Measurements from ENCODE around the gene SMARCAL1.
A peak's percentile ranks its signal among the peaks of the same experiment; 100 is the strongest.

DNA sequence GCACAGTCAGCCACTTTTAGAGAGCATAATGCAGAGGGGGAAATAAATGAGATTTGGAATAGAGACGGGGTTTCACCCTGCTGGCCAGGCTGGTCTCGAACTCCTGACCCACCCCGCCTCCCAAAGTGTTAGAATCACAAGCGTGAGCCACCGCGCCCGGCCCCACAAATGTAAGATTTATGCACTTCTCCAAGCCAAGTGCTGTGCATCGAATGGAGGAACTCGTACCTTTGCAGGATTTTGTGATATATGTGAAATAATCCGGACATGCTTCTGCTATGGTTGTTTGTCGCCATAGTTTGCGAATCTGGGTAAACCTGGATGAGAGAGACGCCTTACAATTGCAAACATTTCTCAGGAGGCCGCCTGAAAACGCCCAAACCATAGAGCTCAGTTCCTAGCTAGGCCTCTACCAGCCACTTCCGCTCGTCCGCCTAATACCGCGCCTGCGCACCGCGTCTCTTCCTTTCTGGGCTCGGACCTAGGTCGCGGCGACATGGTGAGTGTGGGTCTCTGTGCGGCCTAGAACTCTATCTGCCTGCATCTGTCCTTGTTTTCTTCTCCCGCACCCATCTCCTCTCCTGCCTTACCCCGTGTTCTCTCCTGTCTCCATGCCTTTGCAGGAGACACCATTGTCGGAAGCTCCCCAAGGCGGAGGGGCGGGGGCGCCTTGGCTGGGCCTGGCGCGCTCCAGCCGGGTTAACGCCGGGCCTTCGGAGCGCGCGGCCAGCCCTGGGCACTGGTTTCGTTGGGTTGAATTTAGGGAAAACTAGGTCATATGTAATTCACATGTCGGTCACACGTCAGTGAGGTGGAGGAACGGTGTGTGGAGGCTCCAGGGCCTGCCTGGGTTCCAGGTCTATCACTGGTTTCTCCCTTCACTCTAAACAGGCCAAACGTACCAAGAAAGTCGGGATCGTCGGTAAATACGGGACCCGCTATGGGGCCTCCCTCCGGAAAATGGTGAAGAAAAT is 86.4 kb downstream of the SMARCAL1 start, which contains the start of gene RPL37A:
- TF ChIP-seq, protein P1, sequence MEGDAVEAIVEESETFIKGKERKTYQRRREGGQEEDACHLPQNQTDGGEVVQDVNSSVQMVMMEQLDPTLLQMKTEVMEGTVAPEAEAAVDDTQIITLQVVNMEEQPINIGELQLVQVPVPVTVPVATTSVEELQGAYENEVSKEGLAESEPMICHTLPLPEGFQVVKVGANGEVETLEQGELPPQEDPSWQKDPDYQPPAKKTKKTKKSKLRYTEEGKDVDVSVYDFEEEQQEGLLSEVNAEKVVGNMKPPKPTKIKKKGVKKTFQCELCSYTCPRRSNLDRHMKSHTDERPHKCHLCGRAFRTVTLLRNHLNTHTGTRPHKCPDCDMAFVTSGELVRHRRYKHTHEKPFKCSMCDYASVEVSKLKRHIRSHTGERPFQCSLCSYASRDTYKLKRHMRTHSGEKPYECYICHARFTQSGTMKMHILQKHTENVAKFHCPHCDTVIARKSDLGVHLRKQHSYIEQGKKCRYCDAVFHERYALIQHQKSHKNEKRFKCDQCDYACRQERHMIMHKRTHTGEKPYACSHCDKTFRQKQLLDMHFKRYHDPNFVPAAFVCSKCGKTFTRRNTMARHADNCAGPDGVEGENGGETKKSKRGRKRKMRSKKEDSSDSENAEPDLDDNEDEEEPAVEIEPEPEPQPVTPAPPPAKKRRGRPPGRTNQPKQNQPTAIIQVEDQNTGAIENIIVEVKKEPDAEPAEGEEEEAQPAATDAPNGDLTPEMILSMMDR (IDR thresholded peaks at IDR 0.05): peak in 1 of 7 experiments; percentile 5
- peak; percentile 79 to 97 (median 97) for TF ChIP-seq POLR2A (IDR thresholded peaks at IDR 0.05)
